NCI-H146 treated with DMSO at 0.1 percent for 48 hours (cell line): ENCODE results near the gene HOXC13.

ENCODE experiments used
- DNase-seq: peaks from one replicate; lab custom pipeline; 2025; ENCODE audit not compliant: unreplicated experiment; lab: John Stamatoyannopoulos, UW

HOXC13 gene

GRCh38 chr12:53993162-53994008 is 54.8 kb downstream of the HOXC13 start:
- no peak for DNase-seq

- DNase-seq, result no peak
These were observed 55.3 kb downstream of the HOXC13 start for GRCh38 chr12:53994009-53994263.

GRCh38 chr12:53994264-53995001 is 55.8 kb downstream of the HOXC13 start:
- no peak for DNase-seq

- no peak for DNase-seq
These were observed 56.4 kb downstream of the HOXC13 start for GRCh38 chr12:53995002-53995377.

GRCh38 chr12:53995378-53996239 is 57.0 kb downstream of the HOXC13 start:
- DNase-seq, result peak; percentile 3
